Osteoblast (primary cell): ENCODE results near the gene CARD19. TPM values are rescaled to one million over a fixed set of nuclear protein-coding genes. Genes with fewer than 3 reads are reported as not detected.

Experiments
- DNase-seq: peaks from one replicate; pipeline ENCODE4 v3.0.0; 2011; ENCODE audit warnings: low spot score, mixed read lengths; ENCODE audit not compliant: insufficient read length; ENCODE audit errors: missing footprints
- H2AFZ ChIP-seq: 2 replicates; pipeline ENCODE4 v1.6.0; 2011; ENCODE audit warnings: mild to moderate bottlenecking, low read length
- H3K27ac ChIP-seq: 2 replicates; pipeline ENCODE4 v1.5.1; 2011; ENCODE audit warnings: mild to moderate bottlenecking, low read depth, low read length, moderate library complexity
- H3K27me3 ChIP-seq: 2 replicates; pipeline ENCODE4 v1.6.0; 2012; ENCODE audit warnings: mild to moderate bottlenecking, control low read depth, inconsistent platforms, low read length, moderate library complexity; ENCODE audit not compliant: insufficient read depth
- H3K36me3 ChIP-seq: 2 replicates; pipeline ENCODE4 v1.5.1; 2011; ENCODE audit warnings: mild to moderate bottlenecking, low read length, control low read depth, moderate library complexity; ENCODE audit not compliant: insufficient read depth
- H3K4me1 ChIP-seq: 2 replicates; pipeline ENCODE4 v1.5.1; 2011; ENCODE audit warnings: mild to moderate bottlenecking, low read length, control low read depth, moderate library complexity; ENCODE audit not compliant: insufficient read depth
- H3K4me2 ChIP-seq: 2 replicates; pipeline ENCODE4 v1.6.0; 2011; ENCODE audit warnings: mild to moderate bottlenecking, low read length; ENCODE audit not compliant: insufficient read depth
- H3K4me3 ChIP-seq: fragments of 200-600 bp; sonication (generic); 3 replicates; pipeline ENCODE4 v1.5.1; 2012; ENCODE audit warnings: mild to moderate bottlenecking, low read length, inconsistent platforms; ENCODE audit not compliant: insufficient read depth
- H3K79me2 ChIP-seq: 2 replicates; pipeline ENCODE4 v1.6.0; 2012; ENCODE audit warnings: mild to moderate bottlenecking, low read length, control low read depth, inconsistent platforms; ENCODE audit not compliant: insufficient read depth
- H3K9me3 ChIP-seq: 2 replicates; pipeline ENCODE4 v1.5.1; 2011; ENCODE audit warnings: low read depth, low read length, control low read depth
- H4K20me1 ChIP-seq: 2 replicates; pipeline ENCODE4 v1.6.0; 2012; ENCODE audit warnings: mild to moderate bottlenecking, low read length, control low read depth; ENCODE audit not compliant: insufficient read depth
- CTCF ChIP-seq: IDR thresholded peaks from 2 replicates; pipeline ENCODE4 v1.5.1; 2011; ENCODE audit warnings: mild to moderate bottlenecking, low read depth, low read length, moderate library complexity; ENCODE audit errors: extremely low read depth
- total RNA-seq: library from RNA; depleted of rRNA; stranded (reverse); fragments of >200 nt; gene quantifications from 2 replicates; pipeline ENCODE4 v1.2.3, GENCODE V29; 2012

The CARD19 gene
- total RNA-seq, 1 donor: 38.4 TPM

- no peak overlapping the region for H3K4me2 ChIP-seq
- no peak overlapping the region for H3K4me3 ChIP-seq
- H3K9me3 ChIP-seq: peaks cover 11% of the 10 kb centered on the region
- H4K20me1 ChIP-seq: no peaks in the 10 kb centered on the region
- H2AFZ ChIP-seq: no peak overlapping the region
- H3K27me3 ChIP-seq: no peaks in the 10 kb centered on the region
- H3K36me3 ChIP-seq: no peaks in the 10 kb centered on the region
- no peaks in the 10 kb centered on the region for H3K79me2 ChIP-seq
- H3K4me1 ChIP-seq: peaks cover 8% of the 10 kb centered on the region
- TF ChIP-seq CTCF: no peak
- no peak overlapping the region for H3K27ac ChIP-seq
- DNase-seq: peak; percentile 56
Observed at GRCh38 chr9:93090091-93090655, 5.8 kb upstream of the CARD19 start.

GRCh38 chr9:93091056-93091452, 5.0 kb upstream of the CARD19 start:
- Histone ChIP-seq H3K27me3 (no peaks in the 10 kb centered on the region), H3K79me2 (no peaks in the 10 kb centered on the region), H2AFZ (no peak overlapping the region), H3K4me2 (no peak overlapping the region), H3K4me1 (peaks cover 8% of the 10 kb centered on the region), H3K4me3 (no peak overlapping the region), H3K9me3 (peaks cover 11% of the 10 kb centered on the region), H4K20me1 (no peaks in the 10 kb centered on the region), H3K27ac (peak overlapping the region; percentile 77), H3K36me3 (no peaks in the 10 kb centered on the region)
- TF ChIP-seq CTCF: no peak
- no peak for DNase-seq

- Histone ChIP-seq H3K4me2 (no peak overlapping the region), H3K4me3 (no peak overlapping the region), H3K9me3 (peaks cover 11% of the 10 kb centered on the region), H2AFZ (no peak overlapping the region), H3K36me3 (no peaks in the 10 kb centered on the region), H3K4me1 (peaks cover 8% of the 10 kb centered on the region), H3K79me2 (peaks cover 4% of the 10 kb centered on the region), H4K20me1 (no peaks in the 10 kb centered on the region), H3K27ac (peak overlapping the region; percentile 77), H3K27me3 (no peaks in the 10 kb centered on the region)
- peak; percentile 92 for DNase-seq
- TF ChIP-seq CTCF: no peak
Observed at GRCh38 chr9:93091453-93092081, 4.5 kb upstream of the CARD19 start.

GRCh38 chr9:93092251-93092991, 3.6 kb upstream of the CARD19 start:
- Histone ChIP-seq H3K27ac (peak overlapping the region; percentile 77), H4K20me1 (no peaks in the 10 kb centered on the region), H3K4me3 (no peak overlapping the region), H3K9me3 (peaks cover 11% of the 10 kb centered on the region), H2AFZ (no peak overlapping the region), H3K4me1 (peaks cover 14% of the 10 kb centered on the region), H3K79me2 (peaks cover 13% of the 10 kb centered on the region), H3K36me3 (no peaks in the 10 kb centered on the region), H3K27me3 (no peaks in the 10 kb centered on the region), H3K4me2 (no peak overlapping the region)
- TF ChIP-seq CTCF: no peak
- DNase-seq: peak; percentile 70
